ENCODE data around the gene UBXN11.

- TF ChIP-seq ZNF607 (CRISPR knock-in tag; IDR thresholded peaks at IDR 0.05; ENCODE audit: borderline replicate concordance): no peak
- TF ChIP-seq TFDP1 (CRISPR knock-in tag; IDR thresholded peaks at IDR 0.05; ENCODE audit: borderline replicate concordance): no peak
- TF ChIP-seq HCFC1 (IDR thresholded peaks at IDR 0.05; ENCODE audit: low read depth, low read length): no peak
- no peak for TF ChIP-seq MAX (IDR thresholded peaks at IDR 0.05)
- no peak for TF ChIP-seq CREB1 (IDR thresholded peaks at IDR 0.05)
- TF ChIP-seq CREB1 (CRISPR knock-in tag; IDR thresholded peaks at IDR 0.05): no peak
Measured at GRCh38 chr1:26269198-26269550, 37.3 kb downstream of the UBXN11 start.
